Measurements from ENCODE around the gene PARL.

The PARL gene

DNA sequence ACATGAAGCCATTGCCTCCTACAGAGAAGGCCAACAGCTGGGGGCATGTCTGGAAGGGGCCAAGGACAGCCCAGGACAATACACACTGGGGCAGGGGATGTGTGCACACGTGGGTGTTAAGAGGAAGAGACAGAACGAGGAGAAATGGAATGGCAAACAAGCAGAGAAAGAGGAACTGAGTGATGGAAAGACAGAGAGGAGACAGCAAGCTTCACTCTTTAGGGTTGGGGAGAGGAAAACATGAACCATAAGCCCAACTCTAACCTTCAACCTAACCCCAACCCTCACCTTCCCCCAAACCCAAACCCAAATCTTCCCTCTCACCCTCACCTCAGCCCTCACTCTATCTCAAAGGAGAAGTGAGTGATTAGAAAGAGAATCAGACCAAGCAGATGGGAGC, 11.9 kb upstream of the PARL start:
- Histone ChIP-seq H3K4me2 (ENCODE audit: low read depth, low read length, poor library complexity, severe bottlenecking) (no peak overlapping the region), H3K36me3 (ENCODE audit: insufficient read depth, low read length) (no peaks in the 10 kb centered on the region), H3K79me2 (ENCODE audit: insufficient read depth, low read length) (no peaks in the 10 kb centered on the region), H3K9ac (ENCODE audit: low read depth, low read length, poor library complexity, severe bottlenecking) (no peak overlapping the region), H3K9me2 (replicated peaks; ENCODE audit: low read depth, low read length) (no peaks in the 10 kb centered on the region), H3K4me3 (ENCODE audit: low read length, poor library complexity, severe bottlenecking) (no peak overlapping the region), H3K9me3 (ENCODE audit: insufficient read depth, low read depth, low read length) (no peaks in the 10 kb centered on the region), H3K27me3 (ENCODE audit: insufficient read depth, low read length, poor library complexity, severe bottlenecking) (no peaks in the 10 kb centered on the region), H4K20me1 (ENCODE audit: insufficient read depth, low read length, poor library complexity, severe bottlenecking) (no peaks in the 10 kb centered on the region), H3K4me1 (ENCODE audit: insufficient read depth, low read length, poor library complexity, severe bottlenecking) (no peaks in the 10 kb centered on the region), H3F3A (ENCODE audit: low read depth) (no peaks in the 10 kb centered on the region), H2AFZ (ENCODE audit: low read length) (no peak overlapping the region)
- TF ChIP-seq, protein P1, sequence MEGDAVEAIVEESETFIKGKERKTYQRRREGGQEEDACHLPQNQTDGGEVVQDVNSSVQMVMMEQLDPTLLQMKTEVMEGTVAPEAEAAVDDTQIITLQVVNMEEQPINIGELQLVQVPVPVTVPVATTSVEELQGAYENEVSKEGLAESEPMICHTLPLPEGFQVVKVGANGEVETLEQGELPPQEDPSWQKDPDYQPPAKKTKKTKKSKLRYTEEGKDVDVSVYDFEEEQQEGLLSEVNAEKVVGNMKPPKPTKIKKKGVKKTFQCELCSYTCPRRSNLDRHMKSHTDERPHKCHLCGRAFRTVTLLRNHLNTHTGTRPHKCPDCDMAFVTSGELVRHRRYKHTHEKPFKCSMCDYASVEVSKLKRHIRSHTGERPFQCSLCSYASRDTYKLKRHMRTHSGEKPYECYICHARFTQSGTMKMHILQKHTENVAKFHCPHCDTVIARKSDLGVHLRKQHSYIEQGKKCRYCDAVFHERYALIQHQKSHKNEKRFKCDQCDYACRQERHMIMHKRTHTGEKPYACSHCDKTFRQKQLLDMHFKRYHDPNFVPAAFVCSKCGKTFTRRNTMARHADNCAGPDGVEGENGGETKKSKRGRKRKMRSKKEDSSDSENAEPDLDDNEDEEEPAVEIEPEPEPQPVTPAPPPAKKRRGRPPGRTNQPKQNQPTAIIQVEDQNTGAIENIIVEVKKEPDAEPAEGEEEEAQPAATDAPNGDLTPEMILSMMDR (conservative IDR thresholded peaks at IDR 0.05; ENCODE audit: low read length): no peak
- TF ChIP-seq EZH2phosphoT487 (IDR thresholded peaks at IDR 0.05; ENCODE audit: borderline replicate concordance): no peak

DNA sequence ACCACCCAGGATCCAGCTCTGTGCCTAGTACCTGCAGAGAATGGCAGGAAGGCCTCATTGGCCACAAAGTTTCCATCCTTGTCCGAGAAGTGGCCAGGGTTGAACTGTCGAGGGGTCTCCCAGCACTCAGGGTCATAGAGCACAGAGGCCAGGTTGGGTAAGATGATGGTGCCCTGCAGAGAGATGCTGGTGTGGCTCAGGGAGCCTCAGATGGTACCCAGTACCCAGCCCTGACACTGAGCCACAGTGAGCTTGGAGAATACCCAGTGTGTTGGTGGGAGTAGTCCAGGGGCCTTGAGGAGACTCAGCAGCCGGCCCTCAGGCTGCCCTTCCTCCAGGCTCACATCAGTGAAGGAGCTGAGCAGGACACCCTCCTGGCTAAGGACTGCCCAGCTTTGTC, 11.5 kb upstream of the PARL start:
- no peaks in the 10 kb centered on the region for H3K79me2 ChIP-seq (ENCODE audit: insufficient read depth, low read length)
- H3K4me3 ChIP-seq (ENCODE audit: low read length, poor library complexity, severe bottlenecking): no peak overlapping the region
- H3K36me3 ChIP-seq (ENCODE audit: insufficient read depth, low read length): no peaks in the 10 kb centered on the region
- TF ChIP-seq EZH2phosphoT487 (IDR thresholded peaks at IDR 0.05; ENCODE audit: borderline replicate concordance): no peak
- TF ChIP-seq, protein P1 (conservative IDR thresholded peaks at IDR 0.05; ENCODE audit: low read length): no peak
- H3F3A ChIP-seq (ENCODE audit: low read depth): no peaks in the 10 kb centered on the region
- H3K27me3 ChIP-seq (ENCODE audit: insufficient read depth, low read length, poor library complexity, severe bottlenecking): no peaks in the 10 kb centered on the region
- H3K4me1 ChIP-seq (ENCODE audit: insufficient read depth, low read length, poor library complexity, severe bottlenecking): no peaks in the 10 kb centered on the region
- H3K9ac ChIP-seq (ENCODE audit: low read depth, low read length, poor library complexity, severe bottlenecking): no peak overlapping the region
- no peaks in the 10 kb centered on the region for H3K9me3 ChIP-seq (ENCODE audit: insufficient read depth, low read depth, low read length)
- no peaks in the 10 kb centered on the region for H3K9me2 ChIP-seq (replicated peaks; ENCODE audit: low read depth, low read length)
- H2AFZ ChIP-seq (ENCODE audit: low read length): no peak overlapping the region
- no peak overlapping the region for H3K4me2 ChIP-seq (ENCODE audit: low read depth, low read length, poor library complexity, severe bottlenecking)
- no peaks in the 10 kb centered on the region for H4K20me1 ChIP-seq (ENCODE audit: insufficient read depth, low read length, poor library complexity, severe bottlenecking)

DNA sequence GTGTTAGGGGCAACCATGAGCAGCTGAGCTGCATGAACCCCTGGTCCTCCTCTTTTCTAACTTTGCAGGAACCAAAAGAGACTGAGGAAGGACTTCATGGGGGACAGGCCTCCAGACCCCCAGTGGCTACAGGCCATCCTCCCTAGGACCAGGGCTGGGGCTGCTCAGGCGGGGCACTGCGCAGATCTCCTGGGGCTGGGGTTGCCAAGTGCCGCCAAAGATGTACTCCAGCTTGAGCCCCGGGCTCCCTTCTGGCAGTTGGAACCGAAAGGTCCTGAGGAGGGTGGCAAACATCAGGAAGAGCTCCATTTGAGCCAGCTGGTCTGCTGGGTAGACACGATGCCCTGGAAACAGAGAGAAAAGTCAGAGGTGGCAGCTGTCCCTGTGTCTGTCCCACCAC, 11.1 kb upstream of the PARL start:
- Histone ChIP-seq H3K9ac (ENCODE audit: low read depth, low read length, poor library complexity, severe bottlenecking) (no peak overlapping the region), H3K4me1 (ENCODE audit: insufficient read depth, low read length, poor library complexity, severe bottlenecking) (no peaks in the 10 kb centered on the region), H3K9me3 (ENCODE audit: insufficient read depth, low read depth, low read length) (no peaks in the 10 kb centered on the region), H3K4me2 (ENCODE audit: low read depth, low read length, poor library complexity, severe bottlenecking) (no peak overlapping the region), H3K79me2 (ENCODE audit: insufficient read depth, low read length) (no peaks in the 10 kb centered on the region), H3K36me3 (ENCODE audit: insufficient read depth, low read length) (no peaks in the 10 kb centered on the region), H3K27me3 (ENCODE audit: insufficient read depth, low read length, poor library complexity, severe bottlenecking) (no peaks in the 10 kb centered on the region), H3K9me2 (replicated peaks; ENCODE audit: low read depth, low read length) (no peaks in the 10 kb centered on the region), H3F3A (ENCODE audit: low read depth) (no peaks in the 10 kb centered on the region), H3K4me3 (ENCODE audit: low read length, poor library complexity, severe bottlenecking) (no peak overlapping the region), H4K20me1 (ENCODE audit: insufficient read depth, low read length, poor library complexity, severe bottlenecking) (no peaks in the 10 kb centered on the region), H2AFZ (ENCODE audit: low read length) (peak overlapping the region; percentile 84)
- TF ChIP-seq EZH2phosphoT487 (IDR thresholded peaks at IDR 0.05; ENCODE audit: borderline replicate concordance): no peak
- TF ChIP-seq, protein P1 (conservative IDR thresholded peaks at IDR 0.05; ENCODE audit: low read length): no peak
